ENCODE data around the gene MAP4K1.

MAP4K1 gene

DNA sequence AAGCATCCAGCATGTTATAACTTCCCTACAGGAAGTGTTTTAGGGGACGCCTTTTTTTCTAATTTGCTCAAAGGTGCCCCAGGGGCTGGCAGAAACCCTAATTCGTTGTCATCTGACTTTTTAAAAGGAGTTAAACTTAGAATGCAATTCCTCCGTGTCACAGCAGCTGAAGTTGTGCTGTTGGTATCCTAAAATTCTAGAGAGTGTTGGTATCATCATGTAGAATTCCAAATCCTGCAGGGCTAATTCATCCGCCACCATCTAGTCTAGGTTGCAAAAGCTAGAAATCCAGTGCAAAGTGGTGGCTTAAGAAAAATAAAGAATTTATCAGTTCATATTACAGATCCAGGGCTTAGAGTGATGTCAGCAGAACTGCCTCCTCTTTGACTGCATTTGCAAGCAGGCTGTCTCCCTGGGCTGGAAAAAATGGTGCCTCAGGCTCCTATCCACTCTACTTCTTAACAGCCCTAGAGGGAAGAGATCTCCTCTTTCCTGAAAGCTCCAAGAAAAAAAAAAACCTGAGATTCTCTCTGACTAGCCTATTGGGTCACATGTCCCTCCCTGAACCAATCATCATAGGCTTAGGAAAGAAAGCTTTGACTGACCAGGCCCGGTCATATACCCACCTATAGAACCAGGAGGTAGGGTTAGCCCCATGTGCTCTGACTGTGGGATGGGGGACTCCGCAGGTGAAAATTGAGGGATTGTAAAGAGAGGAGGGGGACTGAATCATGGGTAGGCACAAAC is 73.0 kb downstream of the MAP4K1 start:
- DNase-seq (ENCODE audit: low read depth in 2 of 2): no peak

DNA sequence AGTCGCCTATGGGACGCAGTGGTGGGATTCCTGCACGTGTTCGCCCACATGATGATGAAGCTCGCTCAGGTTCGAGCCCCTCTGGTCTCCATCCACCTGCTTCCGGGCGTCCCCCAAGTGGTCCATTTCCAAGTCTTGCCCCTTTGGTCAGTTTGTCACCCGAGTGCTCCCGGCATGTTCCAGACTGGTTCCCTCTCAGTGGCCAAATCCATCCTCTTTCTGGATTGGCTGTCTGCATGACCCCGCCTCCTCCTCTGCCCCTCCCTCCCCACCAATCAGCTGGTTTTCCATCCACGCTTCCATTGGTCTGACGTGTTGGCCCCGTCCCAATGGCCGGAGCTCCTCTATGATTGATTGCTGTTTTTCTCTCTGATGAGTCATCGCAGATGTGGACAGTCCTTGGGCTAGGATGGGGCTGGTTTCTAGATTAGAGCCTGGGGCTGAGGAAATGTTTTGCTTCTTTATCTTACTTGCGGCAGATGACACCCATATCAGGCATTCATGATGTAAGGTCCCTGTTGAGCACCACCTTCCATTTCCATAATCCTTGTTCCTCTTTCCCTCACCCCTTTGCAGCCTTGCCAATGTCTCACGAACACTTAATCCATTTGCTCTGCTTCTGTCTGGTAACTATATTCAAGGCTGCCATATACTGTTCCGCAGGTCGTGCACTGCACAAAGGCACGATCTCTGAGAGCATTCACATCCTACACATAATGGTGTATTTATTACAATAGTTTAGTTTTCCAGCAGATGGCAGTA is 73.8 kb downstream of the MAP4K1 start:
- no peak for DNase-seq (ENCODE audit: low read depth in 2 of 2)

DNA sequence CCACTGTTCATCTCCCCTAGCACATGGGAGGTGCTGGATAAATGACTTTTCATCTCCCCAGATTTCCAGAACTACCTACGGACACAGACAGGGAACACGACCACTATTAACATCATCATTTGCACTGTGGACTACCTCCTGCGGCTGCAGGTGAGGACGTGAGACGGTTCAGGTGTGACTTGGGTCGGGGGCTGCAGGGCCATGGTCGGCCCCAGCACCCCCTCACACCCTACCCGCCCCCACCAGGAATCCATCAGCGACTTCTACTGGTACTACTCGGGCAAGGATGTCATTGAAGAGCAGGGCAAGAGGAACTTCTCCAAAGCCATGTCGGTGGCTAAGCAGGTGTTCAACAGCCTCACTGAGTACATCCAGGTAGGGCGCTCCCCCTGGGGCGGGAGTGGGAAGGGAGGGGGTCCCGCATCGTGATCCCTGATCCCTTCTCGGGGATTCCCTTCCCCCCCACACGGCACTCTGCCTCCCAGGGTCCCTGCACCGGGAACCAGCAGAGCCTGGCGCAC is 74.4 kb downstream of the MAP4K1 start:
- DNase-seq (ENCODE audit: low read depth in 2 of 2): no peak

DNA sequence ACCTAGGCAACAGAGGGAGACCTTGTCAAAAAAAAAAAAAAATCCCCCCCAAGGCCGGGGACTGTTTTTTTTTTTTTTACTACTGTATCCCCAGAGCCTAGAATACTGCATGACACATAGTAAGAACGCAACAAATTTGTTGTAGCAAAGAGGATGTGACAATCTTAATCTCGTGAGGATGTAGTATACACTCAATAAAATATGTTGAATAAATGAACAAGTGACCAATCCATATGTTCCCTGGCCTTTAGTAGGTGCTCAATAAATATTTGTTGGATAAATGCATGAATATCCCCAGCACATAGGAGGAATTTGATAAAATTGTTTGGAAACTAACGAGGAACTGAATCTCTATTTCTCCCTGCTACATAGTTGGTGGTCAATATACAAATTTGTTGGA is 75.7 kb downstream of the MAP4K1 start:
- no peak for DNase-seq (ENCODE audit: low read depth in 2 of 2)

DNA sequence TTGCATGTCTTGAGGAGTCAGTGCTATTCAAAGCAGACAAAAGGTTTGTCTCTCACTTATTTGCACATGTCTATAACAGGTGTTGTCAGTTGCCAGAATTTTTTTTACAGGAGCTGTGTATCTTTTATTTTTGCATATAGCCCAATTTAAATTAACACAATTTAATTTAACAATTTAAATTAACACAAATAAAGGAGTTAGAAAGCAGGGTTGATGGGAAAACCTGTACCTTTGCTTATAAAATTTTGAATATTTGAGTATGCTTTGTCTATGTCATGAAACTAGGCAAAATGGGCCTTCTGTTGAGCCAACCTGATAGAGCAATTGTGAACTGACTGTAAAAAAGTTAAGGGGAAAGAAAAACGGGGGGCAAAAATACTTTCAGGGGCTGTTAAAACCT is 78.0 kb downstream of the MAP4K1 start:
- no peak for DNase-seq (ENCODE audit: low read depth in 2 of 2)

DNA sequence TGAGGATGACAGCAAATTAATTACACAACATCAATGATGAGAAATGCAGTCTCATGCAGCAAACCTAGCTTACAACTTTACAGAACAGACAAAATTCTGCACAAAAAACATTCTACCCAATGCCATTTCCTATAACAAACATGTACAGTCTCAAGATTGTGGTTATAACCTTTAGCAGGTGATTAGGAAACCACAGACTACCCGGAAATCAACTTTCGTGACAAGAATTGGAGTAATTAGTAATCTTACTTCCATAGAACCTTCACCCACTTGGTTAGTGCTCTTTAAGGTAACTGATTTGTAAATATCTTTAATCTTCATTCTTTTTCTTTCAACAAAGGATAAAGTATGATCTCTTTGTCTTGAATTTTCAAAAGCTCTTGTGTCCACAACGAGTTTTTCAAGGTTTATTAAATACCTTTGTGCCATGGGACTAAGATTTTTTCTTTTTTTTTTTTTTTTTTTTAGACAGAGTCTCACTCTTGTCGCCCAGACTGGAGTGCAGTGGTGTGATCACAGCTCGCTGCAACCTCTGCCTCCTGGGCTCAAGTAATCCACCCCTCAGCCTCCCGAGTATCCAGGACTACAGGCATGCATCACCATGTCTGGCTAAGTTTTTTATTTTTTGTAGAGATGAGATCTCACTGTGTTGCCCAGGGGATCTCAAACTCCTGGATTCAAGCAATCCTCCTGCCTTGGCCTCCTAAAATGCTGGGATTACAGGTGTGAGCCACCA is 78.8 kb downstream of the MAP4K1 start:
- no peak for DNase-seq (ENCODE audit: low read depth in 2 of 2)

DNA sequence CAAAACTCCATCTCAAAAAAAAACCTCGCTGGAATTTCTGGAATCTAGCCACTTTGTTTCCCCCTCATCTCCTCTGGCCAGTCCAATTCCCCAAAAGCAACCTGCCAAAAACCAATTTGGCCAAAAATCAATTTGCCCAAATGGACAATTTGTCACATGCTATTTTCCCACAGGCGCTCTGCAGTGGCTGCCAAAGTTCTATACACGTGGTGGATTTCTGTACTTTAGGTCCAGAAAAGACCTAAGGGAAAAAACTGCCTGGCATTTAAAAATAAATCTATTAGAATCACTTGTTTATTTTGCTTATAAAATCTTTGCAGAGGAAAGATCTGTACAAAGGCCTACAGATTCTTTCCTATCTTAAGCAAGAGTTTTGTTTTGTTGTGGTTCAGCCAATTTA is 79.4 kb downstream of the MAP4K1 start:
- no peak for DNase-seq (ENCODE audit: low read depth in 2 of 2)
